IPS DF 6.9 (cell line): ENCODE data around the gene SLC26A11.

Source experiments
- DNase-seq: peaks from one replicate; pipeline ENCODE4 v3.0.0-alpha.2; 2013; ENCODE audit warnings: low read depth, low spot score
- H3K27ac ChIP-seq: one replicate; pipeline ENCODE4 v1.5.1; 2013; ENCODE audit warnings: low read length, control low read depth
- H3K27me3 ChIP-seq: 2 replicates; pipeline ENCODE4 v1.6.1; 2013; ENCODE audit warnings: mild to moderate bottlenecking, low read length; ENCODE audit not compliant: control insufficient read depth, insufficient read depth
- H3K36me3 ChIP-seq: 2 replicates; pipeline ENCODE4 v1.6.1; 2013; ENCODE audit warnings: low read length; ENCODE audit not compliant: control insufficient read depth, insufficient read depth
- H3K4me1 ChIP-seq: 2 replicates; pipeline ENCODE4 v1.6.1; 2013; ENCODE audit warnings: low read length; ENCODE audit not compliant: control insufficient read depth, insufficient read depth
- H3K4me3 ChIP-seq: 2 replicates; pipeline ENCODE4 v1.5.1; 2013; ENCODE audit warnings: mild to moderate bottlenecking, low read length
- H3K9me3 ChIP-seq: 2 replicates; pipeline ENCODE4 v1.6.1; 2013; ENCODE audit warnings: low read length, inconsistent platforms; ENCODE audit not compliant: control insufficient read depth, insufficient read depth
- WGBS: extraction: QIAGEN DNeasy Blood & Tissue Kit; methylation state at CpG from one replicate; pipeline ENCODE4 v1.1.7; 2013; ENCODE audit warnings: mixed read lengths, missing lambda C conversion rate; ENCODE audit not compliant: insufficient read length, insufficient coverage; 5-methylcytosine and 5-hydroxymethylcytosine counted together

SLC26A11 gene

GRCh38 chr17:80217703-80218362 is 2.4 kb upstream of the SLC26A11 start:
- Histone ChIP-seq H3K4me1 (no peaks in the 10 kb centered on the region; the same call in 1 of the 2 replicates), H3K27ac (no peak overlapping the region), H3K36me3 (peaks cover 14% of the 10 kb centered on the region), H3K4me3 (no peak overlapping the region), H3K27me3 (no peaks in the 10 kb centered on the region), H3K9me3 (no peaks in the 10 kb centered on the region)
- DNase-seq: no peak
- WGBS: no CpG with 5 or more reads among the region's 13 CpGs

GRCh38 chr17:80218391-80218790 is 1.8 kb upstream of the SLC26A11 start:
- DNase-seq: no peak
- WGBS: no CpG with 5 or more reads among the region's 7 CpGs
- Histone ChIP-seq H3K36me3 (peaks cover 14% of the 10 kb centered on the region), H3K4me1 (no peaks in the 10 kb centered on the region; the same call in 1 of the 2 replicates), H3K4me3 (no peak overlapping the region), H3K27ac (no peak overlapping the region), H3K9me3 (no peaks in the 10 kb centered on the region), H3K27me3 (no peaks in the 10 kb centered on the region)

- H3K4me1 ChIP-seq: no peaks in the 10 kb centered on the region; the same call in 1 of the 2 replicates
- H3K4me3 ChIP-seq: peak overlapping the region; percentile 89; the same call in 1 of the 2 replicates
- H3K27me3 ChIP-seq: no peaks in the 10 kb centered on the region
- H3K27ac ChIP-seq: no peak overlapping the region
- no peaks in the 10 kb centered on the region for H3K9me3 ChIP-seq
- peaks cover 11% of the 10 kb centered on the region for H3K36me3 ChIP-seq
- no peak for DNase-seq
- WGBS: no CpG with 5 or more reads among the region's 15 CpGs
These were observed 1.0 kb upstream of the SLC26A11 start for GRCh38 chr17:80219013-80219762.

- no CpG with 5 or more reads among the region's 5 CpGs for WGBS
- H3K9me3 ChIP-seq: no peaks in the 10 kb centered on the region
- peaks cover 9% of the 10 kb centered on the region for H3K36me3 ChIP-seq
- H3K27me3 ChIP-seq: no peaks in the 10 kb centered on the region
- H3K4me1 ChIP-seq: no peaks in the 10 kb centered on the region; the same call in 1 of the 2 replicates
- no peak overlapping the region for H3K27ac ChIP-seq
- no peak for DNase-seq
- peak overlapping the region; percentile 89 for H3K4me3 ChIP-seq
These were observed 519 bp upstream of the SLC26A11 start for GRCh38 chr17:80219763-80220053.

GRCh38 chr17:80220736-80221215 is 549 bp downstream of the SLC26A11 start:
- Histone ChIP-seq H3K4me3 (peak overlapping the region; percentile 89; the same call in 1 of the 2 replicates), H3K9me3 (no peaks in the 10 kb centered on the region), H3K27me3 (no peaks in the 10 kb centered on the region), H3K27ac (no peak overlapping the region), H3K36me3 (peaks cover 6% of the 10 kb centered on the region), H3K4me1 (peaks cover 3% of the 10 kb centered on the region; the same call in 1 of the 2 replicates)
- no CpG with 5 or more reads among the region's 41 CpGs for WGBS
- no peak for DNase-seq

GRCh38 chr17:80221351-80222105 is 1.3 kb downstream of the SLC26A11 start:
- Histone ChIP-seq H3K9me3 (no peaks in the 10 kb centered on the region), H3K4me1 (peaks cover 3% of the 10 kb centered on the region; the same call in 1 of the 2 replicates), H3K27me3 (no peaks in the 10 kb centered on the region), H3K27ac (no peak overlapping the region), H3K36me3 (peaks cover 4% of the 10 kb centered on the region), H3K4me3 (no peak overlapping the region; the same call in 1 of the 2 replicates)
- no CpG with 5 or more reads among the region's 29 CpGs for WGBS
- no peak for DNase-seq

GRCh38 chr17:80222376-80223141 is 2.3 kb downstream of the SLC26A11 start:
- no CpG with 5 or more reads among the region's 18 CpGs for WGBS
- Histone ChIP-seq H3K36me3 (peaks cover 3% of the 10 kb centered on the region; the same call in 1 of the 2 replicates), H3K9me3 (no peaks in the 10 kb centered on the region), H3K4me3 (no peak overlapping the region), H3K4me1 (peaks cover 3% of the 10 kb centered on the region; the same call in 1 of the 2 replicates), H3K27me3 (no peaks in the 10 kb centered on the region), H3K27ac (no peak overlapping the region)
- no peak for DNase-seq

GRCh38 chr17:80223142-80223815 is 3.1 kb downstream of the SLC26A11 start:
- Histone ChIP-seq H3K4me3 (no peak overlapping the region), H3K36me3 (peaks cover 2% of the 10 kb centered on the region; the same call in 1 of the 2 replicates), H3K27me3 (no peaks in the 10 kb centered on the region), H3K4me1 (peaks cover 3% of the 10 kb centered on the region; the same call in 1 of the 2 replicates), H3K9me3 (no peaks in the 10 kb centered on the region), H3K27ac (no peak overlapping the region)
- DNase-seq: no peak
- no CpG with 5 or more reads among the region's 18 CpGs for WGBS

- H3K9me3 ChIP-seq: no peaks in the 10 kb centered on the region
- peaks cover 2% of the 10 kb centered on the region; the same call in 1 of the 2 replicates for H3K36me3 ChIP-seq
- no peak overlapping the region for H3K27ac ChIP-seq
- H3K4me3 ChIP-seq: no peak overlapping the region
- DNase-seq: no peak
- H3K4me1 ChIP-seq: peaks cover 3% of the 10 kb centered on the region; the same call in 1 of the 2 replicates
- over 99% methylated on average over 8 of the region's 11 CpGs for WGBS
- no peaks in the 10 kb centered on the region for H3K27me3 ChIP-seq
These were observed 3.7 kb downstream of the SLC26A11 start for GRCh38 chr17:80223838-80224497.
